Stimulated activated CD8-positive, alpha-beta memory T cell treated with anti-CD3 and anti-CD28 coated beads, Interleukin-2, amount 100 ng/mL, for 1 hour (primary cell): ENCODE results near the gene CTAGE9.

ENCODE experiments used
- DNase-seq, 2 donors: peaks; one replicate each; pipeline ENCODE4 v3.0.0-alpha.2; 2020; ENCODE audit warnings: low read depth in 2 of 2

CTAGE9 gene

GRCh38 chr6:131669891-131670290 is 40.9 kb downstream of the CTAGE9 start:
- no peak for DNase-seq

- DNase-seq: no peak
Measured at GRCh38 chr6:131663578-131664165, 47.1 kb downstream of the CTAGE9 start.

DNA sequence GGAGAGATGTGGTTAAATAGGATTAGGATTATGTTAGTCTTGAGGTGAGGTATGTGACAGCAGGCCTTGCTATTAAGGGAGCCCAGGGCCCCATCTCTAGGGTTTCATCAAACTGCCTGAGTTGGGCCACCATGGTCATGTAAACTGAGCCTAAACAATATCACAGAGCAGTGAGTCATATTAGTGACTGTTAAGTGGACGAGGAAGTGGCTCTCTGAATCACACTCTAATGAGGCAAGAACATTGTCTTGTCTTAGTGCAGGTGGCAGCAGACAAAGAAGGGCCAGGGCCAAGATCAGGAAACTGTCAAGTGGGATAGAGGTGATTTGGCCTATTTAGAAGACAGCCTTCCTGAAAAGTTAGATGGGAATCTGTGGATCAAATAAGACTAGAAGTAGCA is 50.6 kb downstream of the CTAGE9 start:
- no peak for DNase-seq
